H1 (cell line): ENCODE measurements around the gene MYDGF. TPM values are rescaled to one million over a fixed set of nuclear protein-coding genes. Genes with fewer than 3 reads are reported as not detected.

Experiments used
- CBX8 ChIP-seq: fragments of 300-800, 300-1000 bp; sonication (generic); IDR thresholded peaks from 2 replicates; pipeline ENCODE4 v1.7.1; 2016; ENCODE audit warnings: low read depth, low read length, borderline replicate concordance
- HDAC6 ChIP-seq: IDR thresholded peaks from one replicate; pipeline ENCODE4 v1.7.1; 2012; ENCODE audit warnings: low read depth, mild to moderate bottlenecking, inconsistent platforms, low read length, moderate library complexity
- JUN ChIP-seq: IDR thresholded peaks from 2 replicates; pipeline ENCODE4 v1.6.1; 2011; ENCODE audit warnings: low read depth, mild to moderate bottlenecking, improper control_type of control experiment, low read length
- SRF ChIP-seq: IDR thresholded peaks from 2 replicates; pipeline ENCODE4 v1.6.1; 2011; ENCODE audit warnings: mild to moderate bottlenecking, low read depth, low read length, moderate library complexity
- polyA plus RNA-seq, 7 experiments: library from polyadenylated mRNA; depleted of rRNA in 3 of 7; stranded (reverse) in 5 of 7; unstranded in 2 of 7; fragments of >200 nt in 5 of 7; fragments of 200-250 nt in 2 of 7; gene quantifications; 1 replicate in 5 of 7; 2 replicates in 1 of 7; 4 replicates in 1 of 7; pipeline versions ENCODE4 v1.2.1 to v1.2.3, GENCODE V29; 2011 to 2013; ENCODE audit warnings: missing spikeins in 2 of 7, mixed read lengths in 2 of 7
- total RNA-seq: library from RNA; stranded (reverse); fragmentation: NEBNext Ultra II Directional; extraction: Animal tissue kit (Norgen Biotek cat#: 25700); gene quantifications from 2 replicates; pipeline ENCODE4 v1.2.1, GENCODE V29; 2021

Gene MYDGF
- total and polyA plus RNA-seq, 2 of the 8 experiments (the other 6 are each of a cell fraction or from before 2014, with no cell fraction given), result 40.6 to 51.1 TPM

GRCh38 chr19:4673216-4673615 lies 3.1 kb upstream of the MYDGF start (continued):
- TF ChIP-seq HDAC6 (no peak), SRF (no peak), CBX8 (no peak), JUN (no peak)
